K562 (cell line): ENCODE data around the gene MUCL1. TPM values are rescaled to one million over a fixed set of nuclear protein-coding genes. Genes with fewer than 3 reads are reported as not detected.
"Not testable (repeated sequence)": the region's sequence is repeated elsewhere in the genome, so short reads cannot be mapped to it uniquely, and the experiment has no call there.

Experiments used
- ATAC-seq: fragments of 200-7000 bp; cut with Tn5 transposase; 3 replicates; pipeline ENCODE4 v1.9.1; 2020; ENCODE audit warnings: moderate library complexity
- BruUV-seq: library from RNA; stranded (reverse); fragments of 400-500 nt; replicated peaks from 2 replicates; lab custom pipeline; 2021; lab: Mats Ljungman, UMichigan
- CTCF ChIA-PET: fragments of 300-600 bp; formaldehyde crosslinking; extraction: SDS; loops from one replicate; lab custom pipeline; 2021; ENCODE audit warnings: low intra/inter-chr PET ratio; lab: Yijun Ruan, JAX
- POLR2A ChIA-PET: fragments of 300-600, 350-650 bp; sonication (Branson Sonifier 250); formaldehyde crosslinking; extraction: SDS; loops from one replicate; lab custom pipeline; 2021; ENCODE audit warnings: antibody characterized with exemption, inconsistent platforms; lab: Yijun Ruan, JAX
- DNase-seq, 4 experiments: peaks; one replicate each; pipeline versions ENCODE4 v3.0.0 to v3.0.0-alpha.2; 2011 to 2018; ENCODE audit warnings: low spot score in 3 of 4, mixed read lengths in 3 of 4; ENCODE audit errors: extremely low read depth in 1 of 4
- FAIRE-seq: peaks from 2 replicates; lab custom pipeline; 2011; peaks lifted over from hg19 to GRCh38; lab: Jason Lieb, UNC
- H2AFZ ChIP-seq: 2 replicates; pipeline ENCODE4 v1.6.0; 2011; ENCODE audit warnings: low read depth, low read length, control low read depth, inconsistent platforms
- H3K27ac ChIP-seq: fragments of 200-600 bp; 3 replicates; pipeline ENCODE4 v1.8.0; 2011; ENCODE audit warnings: low read depth, mild to moderate bottlenecking, control low read depth, inconsistent platforms, low read length, moderate library complexity, mixed read lengths; ENCODE audit errors: extremely low read depth
- H3K27me3 ChIP-seq, 2 experiments: fragments of 300-600 bp in 1 of 2; 2 replicates in 1 of 2; 3 replicates in 1 of 2; pipeline versions ENCODE4 v1.6.0 to v1.8.0; 2011; ENCODE audit warnings: inconsistent platforms in 2 of 2, low read length in 2 of 2, mild to moderate bottlenecking in 1 of 2, mixed read lengths in 1 of 2, moderate library complexity in 1 of 2; ENCODE audit not compliant: control insufficient read depth in 2 of 2, insufficient read depth in 2 of 2
- H3K36me3 ChIP-seq: fragments of 300-600 bp; 3 replicates; pipeline ENCODE4 v1.8.0; 2011; ENCODE audit warnings: mild to moderate bottlenecking, low read length, inconsistent platforms; ENCODE audit not compliant: control insufficient read depth, insufficient read depth
- H3K4me1 ChIP-seq, 2 experiments: fragments of 200-600 bp in 1 of 2; replicated peaks in 1 of 2; 2 replicates in 1 of 2; 3 replicates in 1 of 2; pipeline versions ENCODE4 v1.5.1 to v1.8.0; 2011; ENCODE audit warnings: inconsistent platforms in 2 of 2, low read length in 2 of 2, mild to moderate bottlenecking in 1 of 2, mixed read lengths in 1 of 2, moderate library complexity in 1 of 2; ENCODE audit not compliant: control insufficient read depth in 2 of 2, insufficient read depth in 2 of 2
- H3K4me2 ChIP-seq: 2 replicates; pipeline ENCODE4 v1.6.1; 2011; ENCODE audit warnings: low read length, control low read depth, inconsistent platforms, mixed read lengths; ENCODE audit not compliant: insufficient read depth
- H3K4me3 ChIP-seq: fragments of 200-600 bp; sonication (generic), shearing (Covaris generic); 2 replicates; pipeline ENCODE4 v1.5.1; 2016; ENCODE audit warnings: control low read depth, inconsistent platforms
- H3K79me2 ChIP-seq: fragments of 200-600 bp; 3 replicates; pipeline ENCODE4 v1.8.0; 2011; ENCODE audit warnings: low read length, inconsistent platforms; ENCODE audit not compliant: control insufficient read depth, insufficient read depth
- H3K9ac ChIP-seq, 2 experiments: 2 replicates each; pipeline versions ENCODE4 v1.6.0 to v1.6.1; 2011; ENCODE audit warnings: low read depth in 2 of 2, low read length in 2 of 2, control low read depth in 1 of 2, inconsistent platforms in 1 of 2, mild to moderate bottlenecking in 1 of 2, mixed read lengths in 1 of 2; ENCODE audit not compliant: insufficient read depth in 1 of 2
- H3K9me1 ChIP-seq: one replicate; pipeline ENCODE4 v1.6.0; 2011; ENCODE audit warnings: inconsistent platforms, mild to moderate bottlenecking, low read length, moderate library complexity; ENCODE audit not compliant: control insufficient read depth, insufficient read depth
- H3K9me3 ChIP-seq: replicated peaks from 2 replicates; pipeline ENCODE4 v1.5.1; 2011; ENCODE audit warnings: low read depth, low read length, inconsistent platforms; ENCODE audit not compliant: control insufficient read depth, insufficient read depth
- H4K20me1 ChIP-seq: replicated peaks from 2 replicates; pipeline ENCODE4 v1.6.1; 2011; ENCODE audit warnings: low read length, inconsistent platforms, mixed read lengths; ENCODE audit not compliant: control insufficient read depth, insufficient read depth
- SPI1 ChIP-seq: IDR thresholded peaks from 2 replicates; pipeline ENCODE4 v1.6.1; 2011; ENCODE audit warnings: low read depth, low read length, control low read depth, borderline replicate concordance
- WGBS: fragments of 100-300 bp; shearing (Covaris generic); methylation state at CpG from one replicate; pipeline ENCODE4 v1.1.6; 2016; ENCODE audit warnings: low coverage, mixed read lengths; ENCODE audit not compliant: insufficient coverage; ENCODE audit errors: missing lambda C conversion rate; 5-methylcytosine and 5-hydroxymethylcytosine counted together
- in situ Hi-C: fragments of 300-500 bp; cut with MboI; formaldehyde crosslinking; loops from 4 replicates; pipeline ENCODE4 v1.15.0; 2018; ENCODE audit warnings: inconsistent platforms, mixed read lengths
- intact Hi-C: fragments of 100-400 bp; cut with micrococcal nuclease; formaldehyde crosslinking; loops from 2 replicates; pipeline ENCODE4 v1.14.2; 2022
- polyA plus RNA-seq, 8 experiments: library from polyadenylated mRNA; depleted of rRNA in 4 of 8; stranded (reverse) in 5 of 8; unstranded in 3 of 8; fragments of >200 nt; fragmentation: Nextera tagmentation in 2 of 8; fragmentation: Illumina TruSeq in 1 of 8; extraction: Ambion mirVana in 2 of 8; extraction: Trizol in 1 of 8; gene quantifications; 2 replicates each; pipeline versions ENCODE4 v1.2.1 to v1.2.3, GENCODE V29; 2011 to 2014; ENCODE audit warnings: inconsistent platforms in 1 of 8, missing spikeins in 1 of 8
- total RNA-seq, 7 experiments: library from RNA; depleted of rRNA in 6 of 7; stranded (reverse); fragments of >200 nt in 6 of 7; fragmentation: Illumina TruSeq in 2 of 7; extraction: Trizol in 2 of 7; gene quantifications; 2 replicates each; pipeline versions ENCODE4 v1.2.1 to v1.2.3, GENCODE V29; 2011 to 2021; ENCODE audit warnings: low replicate concordance in 1 of 7
- TF ChIP-seq, protein P1 (sequence below): fragments of 450-650 bp; conservative IDR thresholded peaks from 2 replicates; pipeline ENCODE4 v1.6.1; 2016; ENCODE audit warnings: missing genetic modification characterization, low read depth, mild to moderate bottlenecking, missing compliant biosample characterization, moderate library complexity

Gene MUCL1
- total and polyA plus RNA-seq, 9 of the 15 experiments (the other 6 are each of a cell fraction or from before 2014, with no cell fraction given) = not detected

DNA sequence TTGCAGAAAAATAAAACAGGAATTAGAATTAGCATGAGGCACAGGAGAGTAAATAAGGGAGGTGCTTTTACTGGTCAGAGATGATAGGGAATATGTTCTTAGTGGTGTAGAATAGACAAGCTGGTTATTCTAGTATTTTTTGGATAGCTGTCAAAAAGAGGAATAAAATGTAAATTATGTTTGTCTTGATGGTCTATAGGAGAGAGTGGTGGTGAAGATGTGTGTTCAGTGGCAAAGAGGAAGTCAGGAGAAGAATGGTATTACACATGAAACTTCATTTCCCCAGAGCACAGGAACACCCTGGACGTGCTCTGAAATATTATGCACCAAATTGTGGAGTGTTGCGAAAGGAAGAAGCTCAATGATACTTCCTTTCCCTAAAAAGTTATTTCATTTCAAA is 27.8 kb downstream of the MUCL1 start:
- H3K36me3 ChIP-seq = no peaks in the 10 kb centered on the region
- no peaks in the 10 kb centered on the region for H3K9me3 ChIP-seq
- ChIA-PET POLR2A (no interaction called here), CTCF (no interaction called here)
- no peaks in the 10 kb centered on the region for H3K4me1 ChIP-seq
- 0% methylated on average over 2 of the region's 2 CpGs for WGBS
- H3K4me3 ChIP-seq = no peak overlapping the region
- no peaks in the 10 kb centered on the region for H3K27me3 ChIP-seq
- no peak overlapping the region for H3K4me2 ChIP-seq
- TF ChIP-seq, protein P1, sequence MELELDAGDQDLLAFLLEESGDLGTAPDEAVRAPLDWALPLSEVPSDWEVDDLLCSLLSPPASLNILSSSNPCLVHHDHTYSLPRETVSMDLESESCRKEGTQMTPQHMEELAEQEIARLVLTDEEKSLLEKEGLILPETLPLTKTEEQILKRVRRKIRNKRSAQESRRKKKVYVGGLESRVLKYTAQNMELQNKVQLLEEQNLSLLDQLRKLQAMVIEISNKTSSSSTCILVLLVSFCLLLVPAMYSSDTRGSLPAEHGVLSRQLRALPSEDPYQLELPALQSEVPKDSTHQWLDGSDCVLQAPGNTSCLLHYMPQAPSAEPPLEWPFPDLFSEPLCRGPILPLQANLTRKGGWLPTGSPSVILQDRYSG (tag) = no peak
- 0 out of 2 replicates have a peak, but pooled peaks have one; percentile 22 for TF ChIP-seq SPI1
- TF ChIP-seq, all 486 proteins: peak for 1
- BruUV-seq = no TSS peak
- Histone ChIP-seq H3K79me2 (no peaks in the 10 kb centered on the region), H3K9me1 (no peaks in the 10 kb centered on the region), H3K9ac (no peak overlapping the region), H3K27ac (no peak overlapping the region), H2AFZ (no peak overlapping the region), H4K20me1 (no peaks in the 10 kb centered on the region)
- FAIRE-seq (no peak), DNase-seq (no peak), ATAC-seq (no peak)
- intact Hi-C loops = no loop called here
- in situ Hi-C loops = no loop called here

DNA sequence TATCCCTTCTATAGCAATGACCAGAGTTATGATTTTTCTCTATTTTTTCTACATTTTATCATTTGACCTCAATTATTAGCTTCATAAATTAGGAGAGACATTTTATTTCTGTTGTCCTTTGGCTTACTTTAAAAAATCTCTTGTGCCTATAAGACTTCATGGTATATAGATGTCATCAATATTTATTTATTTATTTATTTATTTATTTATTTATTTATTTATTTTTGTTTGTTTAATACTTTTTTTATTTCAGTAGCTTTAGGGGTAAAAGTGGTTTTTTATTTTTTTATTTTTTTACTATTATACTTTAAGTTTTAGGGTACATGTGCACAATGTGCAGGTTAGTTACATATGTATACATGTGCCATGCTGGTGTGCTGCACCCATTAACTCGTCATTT is 28.3 kb downstream of the MUCL1 start:
- H3K4me3 ChIP-seq, H3K4me1 ChIP-seq, FAIRE-seq, H3K27ac ChIP-seq, ATAC-seq, H3K27me3 ChIP-seq, H3K9me1 ChIP-seq, BruUV-seq, in situ Hi-C loops, H3K9ac ChIP-seq, H4K20me1 ChIP-seq, CTCF ChIA-PET, POLR2A ChIA-PET, intact Hi-C loops, H3K79me2 ChIP-seq, DNase-seq, H3K36me3 ChIP-seq, H2AFZ ChIP-seq, H3K9me3 ChIP-seq, H3K4me2 ChIP-seq: not testable (repeated sequence)
- 0% methylated on average over 1 of the region's 1 CpG for WGBS
